ENCODE results near the gene VPS39.

GRCh38 chr15:42121682-42122081 lies 86.4 kb downstream of the VPS39 start:
- TF ChIP-seq GATA3 (IDR thresholded peaks at IDR 0.05; ENCODE audit: low read depth, low read length) (no peak), GATA2 (IDR thresholded peaks at IDR 0.05; ENCODE audit: low read depth, low read length) (no peak)
